SKM-1 treated with dmso at 0.1 percent for 144 hours (cell line): ENCODE data around the gene MDC1.
A peak's percentile ranks its signal among the peaks of the same experiment; 100 is the strongest.
"Not testable (repeated sequence)": the region's sequence is repeated elsewhere in the genome, so short reads cannot be mapped to it uniquely, and the experiment has no call there.

Experiments used
- DNase-seq: peaks from one replicate; lab custom pipeline; 2025; ENCODE audit not compliant: unreplicated experiment; lab: John Stamatoyannopoulos, UW

Gene MDC1

DNA sequence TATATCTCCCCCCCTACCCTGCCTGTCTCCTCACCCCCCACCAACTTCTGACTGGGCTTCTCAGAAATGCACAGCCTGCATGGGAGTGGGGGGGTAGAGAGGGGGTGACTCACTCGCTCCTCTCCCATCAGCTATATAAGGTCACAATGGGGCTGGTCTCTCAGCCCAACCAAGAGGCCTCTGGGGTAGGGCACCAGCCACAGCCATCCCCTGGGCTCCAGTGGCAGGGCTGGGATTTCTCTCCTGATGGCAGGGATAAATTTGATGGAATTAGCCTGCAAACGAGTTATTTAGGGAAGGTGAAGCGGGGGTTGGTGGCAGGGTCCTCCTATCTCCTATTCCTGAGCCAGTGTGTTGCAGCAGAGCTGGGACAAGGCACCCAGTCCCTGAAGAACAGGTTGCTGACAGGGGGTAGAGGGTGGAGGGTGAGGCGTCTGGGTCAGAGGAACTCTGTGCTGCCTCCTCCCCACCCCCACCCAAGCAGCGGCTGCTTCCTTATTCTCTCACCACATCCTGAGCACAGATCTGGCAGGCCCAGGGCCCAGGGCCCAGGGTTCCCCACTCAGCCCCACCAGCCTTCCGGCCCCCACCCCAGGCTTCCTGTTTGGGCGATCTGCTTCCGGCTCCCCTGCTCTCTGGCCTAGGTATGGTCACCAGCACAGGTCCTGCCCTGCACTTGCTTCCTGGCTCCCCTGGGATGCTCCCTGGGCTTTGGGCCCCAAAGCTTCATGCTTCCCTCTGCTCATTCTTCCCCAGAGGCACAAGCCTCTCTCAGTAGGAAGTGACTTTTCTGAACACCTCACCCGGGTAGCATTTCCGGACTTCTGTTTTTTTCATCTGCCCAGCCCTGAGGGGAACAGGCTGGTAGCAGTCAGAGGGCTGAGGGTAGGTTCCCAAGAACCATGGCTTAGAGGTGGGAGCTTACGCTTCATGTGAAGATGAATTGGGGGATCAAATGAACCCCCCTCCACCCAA is 34.7 kb downstream of the MDC1 start:
- peak; percentile 97 for DNase-seq

DNA sequence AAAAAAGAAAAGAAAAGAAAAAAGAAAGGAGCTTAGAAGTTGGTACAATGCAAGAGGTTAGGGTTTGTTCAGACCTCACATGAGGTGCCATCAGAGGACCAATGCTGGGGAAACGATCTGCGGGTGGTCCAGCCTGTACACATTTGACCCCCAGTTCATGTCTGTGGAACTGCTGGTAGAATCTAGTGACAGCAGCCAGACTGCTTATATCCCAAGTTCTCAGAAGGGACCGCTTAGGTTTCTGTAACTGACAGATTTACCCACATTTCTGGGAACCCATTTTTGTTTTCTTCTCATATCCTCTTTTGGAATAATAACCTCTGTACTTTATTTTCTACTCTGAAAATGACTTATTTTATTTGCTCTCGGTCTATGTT is 35.3 kb downstream of the MDC1 start:
- no peak for DNase-seq

- no peak for DNase-seq
Measured at GRCh38 chr6:30679765-30680535, 37.1 kb downstream of the MDC1 start.

DNA sequence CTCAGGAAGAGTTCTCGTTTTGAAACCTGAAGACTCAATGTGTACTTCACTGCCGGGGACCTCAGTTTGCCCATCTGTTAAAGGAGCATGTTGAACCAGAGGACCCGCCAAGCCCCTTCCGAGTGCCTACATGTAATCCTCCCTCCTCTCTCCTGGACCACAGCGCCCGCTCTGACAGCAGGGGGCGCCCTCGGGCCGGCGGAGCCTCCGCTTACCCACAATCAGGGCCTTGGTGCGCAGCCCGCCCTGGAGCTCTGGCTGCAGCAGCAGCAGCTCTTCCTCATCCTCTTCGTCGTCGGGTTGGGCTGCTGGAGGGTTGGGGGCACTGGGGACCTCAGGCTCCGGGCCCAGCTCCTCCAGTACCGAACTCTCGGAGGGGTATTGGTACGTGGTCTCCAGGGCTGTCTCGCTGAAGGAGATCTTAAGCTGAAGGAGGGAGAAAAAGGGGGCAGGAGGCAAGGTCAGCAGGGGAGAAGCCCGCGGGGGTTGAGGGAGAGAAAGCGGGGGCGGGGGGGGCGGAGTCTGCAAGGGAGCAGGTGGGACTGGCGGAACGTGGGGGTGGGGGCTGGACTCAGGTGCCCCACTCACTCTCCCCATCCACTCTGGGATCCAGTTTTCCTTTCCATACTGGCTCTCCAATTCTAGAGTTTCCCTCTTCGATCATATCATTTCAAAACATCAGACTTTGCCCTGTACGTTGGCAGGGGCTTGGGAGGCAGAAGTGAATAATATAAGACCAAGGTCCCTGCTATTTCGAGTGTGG is 37.9 kb downstream of the MDC1 start:
- peak; percentile 67 for DNase-seq

GRCh38 chr6:30676660-30677285 is 40.3 kb downstream of the MDC1 start:
- no peak for DNase-seq

GRCh38 chr6:30672445-30673253 is 44.4 kb downstream of the MDC1 start, which contains the start of gene DHX16:
DHX16 (minus strand) TSS chr6:30673006; CDS start chr6:30672841, 165 bp downstream.
- peak; percentile 92 for DNase-seq

DNA sequence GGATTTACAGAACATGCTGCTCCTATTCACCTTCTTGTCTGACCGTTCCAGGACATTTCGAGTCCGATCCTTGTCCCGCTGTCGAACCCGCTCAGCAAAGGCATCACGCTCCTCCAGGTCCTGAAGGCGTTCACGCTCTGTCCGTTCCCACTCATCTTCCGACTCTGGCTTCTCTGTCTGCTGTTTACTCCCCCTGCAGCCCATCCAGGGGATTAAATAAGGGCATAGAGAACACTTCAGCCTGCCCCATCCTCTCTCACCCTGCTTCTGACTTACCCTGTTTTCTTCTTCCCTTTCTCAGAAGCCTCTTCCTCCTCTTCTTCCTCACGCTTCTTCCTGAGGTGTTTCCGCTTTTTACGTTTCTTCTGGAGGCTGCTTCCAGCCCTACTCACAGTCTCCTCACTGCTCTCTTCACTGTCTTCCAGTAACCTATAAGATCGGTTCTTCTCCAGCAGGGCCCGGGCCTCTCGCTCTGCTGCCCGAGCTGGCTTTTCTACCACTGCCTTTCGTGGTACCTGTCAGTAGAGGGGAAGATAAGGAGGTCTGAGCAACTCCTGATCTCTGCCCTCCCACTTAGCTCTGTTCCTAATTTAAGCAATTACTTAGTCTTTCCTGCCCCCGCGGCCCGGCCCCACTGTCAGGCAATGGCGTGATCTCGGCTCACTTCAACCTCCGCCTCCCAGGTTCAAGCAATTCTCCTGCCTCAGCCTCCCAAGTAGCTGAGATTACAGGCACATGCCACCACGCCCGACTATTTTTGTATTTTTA is 46.1 kb downstream of the MDC1 start:
- DNase-seq: no peak

GRCh38 chr6:30666300-30666699 is 50.8 kb downstream of the MDC1 start:
- DNase-seq: not testable (repeated sequence)

GRCh38 chr6:30664994-30665767 is 51.9 kb downstream of the MDC1 start:
- no peak for DNase-seq

- not testable (repeated sequence) for DNase-seq
Measured at GRCh38 chr6:30657922-30658321, 59.2 kb downstream of the MDC1 start.

DNA sequence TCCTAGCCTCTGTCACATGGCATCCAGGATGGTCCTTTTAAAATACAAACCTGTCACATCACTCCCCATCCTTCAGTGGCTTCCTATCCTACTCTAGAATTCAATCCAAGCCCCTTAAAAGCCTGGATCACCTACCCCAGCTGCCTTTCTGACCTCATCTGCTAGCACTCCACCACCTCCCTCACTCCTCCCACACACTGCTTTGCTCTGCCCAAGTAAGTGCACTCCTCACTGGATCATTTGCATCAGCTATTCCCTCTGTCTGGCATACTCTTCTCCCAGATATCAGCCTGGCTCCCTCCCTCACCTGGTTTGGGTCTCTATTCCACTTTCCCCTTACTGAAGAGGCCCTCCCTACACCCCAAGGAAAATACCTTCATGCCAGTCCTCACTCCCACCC is 59.6 kb downstream of the MDC1 start:
- DNase-seq: no peak

- no peak for DNase-seq
Measured at GRCh38 chr6:30656513-30656912, 60.6 kb downstream of the MDC1 start.

- no peak for DNase-seq
Measured at GRCh38 chr6:30655743-30656094, 61.4 kb downstream of the MDC1 start.

- DNase-seq: no peak
Measured at GRCh38 chr6:30654798-30655742, 62.0 kb downstream of the MDC1 start.

- no peak for DNase-seq
Measured at GRCh38 chr6:30651143-30651542, 65.9 kb downstream of the MDC1 start.
